C4-2B (cell line): Measurements from ENCODE around the gene JARID2.

Experiments
- CTCF ChIP-seq: fragments of 450-650 bp; conservative IDR thresholded peaks from 2 replicates; pipeline ENCODE4 v1.5.1; 2017; ENCODE audit warnings: mild to moderate bottlenecking
- ZFX ChIP-seq: fragments of 450-650 bp; IDR thresholded peaks from 2 replicates; pipeline ENCODE4 v1.6.1; 2017

- TF ChIP-seq CTCF = no peak
- TF ChIP-seq ZFX = no peak
Measured at GRCh38 chr6:15460110-15460727, 214.3 kb downstream of the JARID2 start.
